Measurements from ENCODE around the gene ZNF689.

DNA sequence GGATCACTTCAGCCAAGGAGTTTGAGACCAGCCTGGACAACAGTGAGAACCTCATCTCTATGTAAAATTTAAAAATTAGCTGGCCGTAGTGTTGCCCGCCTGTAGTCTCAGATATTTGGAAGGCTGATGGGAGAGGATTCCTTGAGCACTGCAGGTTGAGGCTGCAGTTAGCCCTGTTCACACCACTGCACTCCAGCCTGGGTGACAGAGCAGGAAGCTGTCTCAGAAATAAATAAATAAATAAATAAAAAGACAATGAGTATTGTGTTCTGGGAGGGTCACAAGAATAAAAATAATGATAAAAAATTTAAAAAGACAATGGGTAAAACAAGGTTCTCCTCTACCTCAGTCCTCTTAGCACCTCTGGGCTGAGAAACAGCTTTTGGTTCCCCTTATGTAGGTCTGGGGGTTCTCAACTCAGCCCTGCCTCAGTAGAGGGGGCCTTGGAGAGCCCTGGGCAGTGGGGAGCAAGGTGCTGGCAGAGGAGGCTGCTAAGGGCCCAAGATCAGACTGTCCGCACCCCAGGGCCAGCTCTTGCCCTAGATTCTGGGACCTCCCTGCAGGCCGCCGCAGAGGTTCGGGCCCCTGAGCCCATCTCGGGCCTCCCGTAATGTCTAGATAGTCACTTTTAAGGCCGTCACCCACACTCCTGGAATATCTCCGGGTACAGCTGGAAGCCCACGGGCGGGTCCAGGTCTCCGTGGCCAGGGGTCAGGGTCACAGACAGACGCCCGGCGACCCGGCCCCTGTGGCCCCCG lies 55.5 kb downstream of the ZNF689 start:
- TF ChIP-seq, protein P1, sequence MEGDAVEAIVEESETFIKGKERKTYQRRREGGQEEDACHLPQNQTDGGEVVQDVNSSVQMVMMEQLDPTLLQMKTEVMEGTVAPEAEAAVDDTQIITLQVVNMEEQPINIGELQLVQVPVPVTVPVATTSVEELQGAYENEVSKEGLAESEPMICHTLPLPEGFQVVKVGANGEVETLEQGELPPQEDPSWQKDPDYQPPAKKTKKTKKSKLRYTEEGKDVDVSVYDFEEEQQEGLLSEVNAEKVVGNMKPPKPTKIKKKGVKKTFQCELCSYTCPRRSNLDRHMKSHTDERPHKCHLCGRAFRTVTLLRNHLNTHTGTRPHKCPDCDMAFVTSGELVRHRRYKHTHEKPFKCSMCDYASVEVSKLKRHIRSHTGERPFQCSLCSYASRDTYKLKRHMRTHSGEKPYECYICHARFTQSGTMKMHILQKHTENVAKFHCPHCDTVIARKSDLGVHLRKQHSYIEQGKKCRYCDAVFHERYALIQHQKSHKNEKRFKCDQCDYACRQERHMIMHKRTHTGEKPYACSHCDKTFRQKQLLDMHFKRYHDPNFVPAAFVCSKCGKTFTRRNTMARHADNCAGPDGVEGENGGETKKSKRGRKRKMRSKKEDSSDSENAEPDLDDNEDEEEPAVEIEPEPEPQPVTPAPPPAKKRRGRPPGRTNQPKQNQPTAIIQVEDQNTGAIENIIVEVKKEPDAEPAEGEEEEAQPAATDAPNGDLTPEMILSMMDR (CRISPR knock-in tag; IDR thresholded peaks at IDR 0.05) = no peak
- TF ChIP-seq, protein P2, sequence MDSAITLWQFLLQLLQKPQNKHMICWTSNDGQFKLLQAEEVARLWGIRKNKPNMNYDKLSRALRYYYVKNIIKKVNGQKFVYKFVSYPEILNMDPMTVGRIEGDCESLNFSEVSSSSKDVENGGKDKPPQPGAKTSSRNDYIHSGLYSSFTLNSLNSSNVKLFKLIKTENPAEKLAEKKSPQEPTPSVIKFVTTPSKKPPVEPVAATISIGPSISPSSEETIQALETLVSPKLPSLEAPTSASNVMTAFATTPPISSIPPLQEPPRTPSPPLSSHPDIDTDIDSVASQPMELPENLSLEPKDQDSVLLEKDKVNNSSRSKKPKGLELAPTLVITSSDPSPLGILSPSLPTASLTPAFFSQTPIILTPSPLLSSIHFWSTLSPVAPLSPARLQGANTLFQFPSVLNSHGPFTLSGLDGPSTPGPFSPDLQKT (CRISPR knock-in tag; IDR thresholded peaks at IDR 0.05; ENCODE audit: borderline replicate concordance) = no peak
- TF ChIP-seq ETV6 (CRISPR knock-in tag; conservative IDR thresholded peaks at IDR 0.05) = no peak

Data from HepG2 (cell line).